CD4-positive, alpha-beta T cell treated with Interferon alpha-2 for 1 hour (primary cell): ENCODE results near the gene TP53I11.

ENCODE experiments used
- DNase-seq, 2 donors: peaks; one replicate each; pipeline ENCODE4 v3.0.0-alpha.2; 2020 to 2022

TP53I11 gene

GRCh38 chr11:44911029-44911814 is 39.5 kb downstream of the TP53I11 start:
- DNase-seq, result peak; percentile 69 to 83

- no peak for DNase-seq
These were observed 40.1 kb downstream of the TP53I11 start for GRCh38 chr11:44910591-44910990.

GRCh38 chr11:44909557-44909956 is 41.1 kb downstream of the TP53I11 start:
- no peak for DNase-seq

- DNase-seq, result no peak
These were observed 44.0 kb downstream of the TP53I11 start for GRCh38 chr11:44906649-44907048.

GRCh38 chr11:44905131-44905866 is 45.4 kb downstream of the TP53I11 start:
- DNase-seq, result no peak

- no peak for DNase-seq
These were observed 46.2 kb downstream of the TP53I11 start for GRCh38 chr11:44904261-44905020.

GRCh38 chr11:44903518-44903917 is 47.2 kb downstream of the TP53I11 start:
- DNase-seq, result no peak

- DNase-seq, result no peak
These were observed 47.6 kb downstream of the TP53I11 start for GRCh38 chr11:44903035-44903434.

GRCh38 chr11:44901786-44902185 is 48.9 kb downstream of the TP53I11 start:
- DNase-seq, result no peak

- DNase-seq, result no peak
These were observed 49.5 kb downstream of the TP53I11 start for GRCh38 chr11:44901120-44901633.

- peak; percentile 30 to 52 for DNase-seq
These were observed 50.7 kb downstream of the TP53I11 start for GRCh38 chr11:44899959-44900358.

GRCh38 chr11:44893846-44894617 is 56.7 kb downstream of the TP53I11 start:
- DNase-seq, result peak; percentile 19 to 63

GRCh38 chr11:44893308-44893822 is 57.3 kb downstream of the TP53I11 start:
- DNase-seq, result no peak

GRCh38 chr11:44892843-44893242 is 57.8 kb downstream of the TP53I11 start:
- DNase-seq, result no peak

GRCh38 chr11:44889266-44889665 is 61.4 kb downstream of the TP53I11 start:
- DNase-seq, result no peak

GRCh38 chr11:44887636-44888035 is 63.0 kb downstream of the TP53I11 start:
- no peak for DNase-seq

GRCh38 chr11:44886790-44887140 is 63.9 kb downstream of the TP53I11 start:
- DNase-seq, result no peak

GRCh38 chr11:44885919-44886789 is 64.5 kb downstream of the TP53I11 start:
- no peak for DNase-seq

GRCh38 chr11:44885065-44885810 is 65.4 kb downstream of the TP53I11 start:
- no peak for DNase-seq

GRCh38 chr11:44884056-44884455 is 66.6 kb downstream of the TP53I11 start:
- DNase-seq, result no peak

GRCh38 chr11:44883277-44883676 is 67.4 kb downstream of the TP53I11 start:
- DNase-seq, result no peak
